ENCODE results near the gene CELA2B.

DNA sequence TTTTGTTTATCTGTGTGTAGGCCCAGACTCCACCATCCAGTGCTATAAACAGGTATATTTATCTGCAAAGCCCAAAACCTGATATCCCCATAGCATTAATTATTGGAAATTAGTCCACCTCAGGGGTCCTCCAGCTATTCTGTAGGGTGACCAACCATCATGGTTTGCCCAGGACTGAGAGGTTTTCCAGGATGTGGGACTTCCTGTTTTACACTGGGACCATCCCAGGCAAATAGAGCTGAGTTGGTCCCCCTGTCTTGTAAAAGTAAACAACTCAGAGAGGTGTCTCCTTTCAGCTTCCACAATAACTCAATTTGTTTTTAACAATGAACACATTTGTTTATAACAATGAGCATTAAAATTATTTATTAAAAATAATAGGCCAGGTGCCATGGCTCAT lies 7.8 kb upstream of the CELA2B start:
- TF ChIP-seq ZFP30 (CRISPR knock-in tag; IDR thresholded peaks at IDR 0.05) (no peak), RARB (CRISPR knock-in tag; IDR thresholded peaks at IDR 0.05) (no peak), TOX (CRISPR knock-in tag; IDR thresholded peaks at IDR 0.05; ENCODE audit: borderline replicate concordance) (no peak), ZNF565 (CRISPR knock-in tag; conservative IDR thresholded peaks at IDR 0.05; ENCODE audit: low read depth) (no peak)
- TF ChIP-seq, protein P1, sequence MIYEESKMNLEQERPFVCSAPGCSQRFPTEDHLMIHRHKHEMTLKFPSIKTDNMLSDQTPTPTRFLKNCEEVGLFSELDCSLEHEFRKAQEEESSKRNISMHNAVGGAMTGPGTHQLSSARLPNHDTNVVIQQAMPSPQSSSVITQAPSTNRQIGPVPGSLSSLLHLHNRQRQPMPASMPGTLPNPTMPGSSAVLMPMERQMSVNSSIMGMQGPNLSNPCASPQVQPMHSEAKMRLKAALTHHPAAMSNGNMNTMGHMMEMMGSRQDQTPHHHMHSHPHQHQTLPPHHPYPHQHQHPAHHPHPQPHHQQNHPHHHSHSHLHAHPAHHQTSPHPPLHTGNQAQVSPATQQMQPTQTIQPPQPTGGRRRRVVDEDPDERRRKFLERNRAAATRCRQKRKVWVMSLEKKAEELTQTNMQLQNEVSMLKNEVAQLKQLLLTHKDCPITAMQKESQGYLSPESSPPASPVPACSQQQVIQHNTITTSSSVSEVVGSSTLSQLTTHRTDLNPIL (CRISPR knock-in tag; IDR thresholded peaks at IDR 0.05; ENCODE audit: low read depth): no peak
